ENCODE measurements around the gene MRPS27.

Gene MRPS27

DNA sequence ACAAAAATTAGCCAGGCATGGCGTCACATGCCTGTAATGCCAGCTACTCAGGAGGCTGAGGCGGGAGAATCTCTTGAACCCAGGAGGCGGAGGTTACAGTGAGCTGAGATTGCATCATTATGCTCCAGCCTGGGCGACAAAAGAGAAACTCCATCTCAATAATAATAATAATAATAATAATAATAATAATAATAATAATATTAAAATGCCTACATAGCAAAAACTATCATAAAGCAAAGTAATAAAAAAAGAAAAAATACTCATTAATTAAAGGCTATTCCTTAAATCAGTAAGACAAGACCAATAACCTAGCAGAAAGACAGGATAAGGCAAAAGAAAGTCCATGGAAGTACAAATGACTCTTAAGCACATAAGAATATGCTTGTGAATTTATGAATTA is 50.0 kb downstream of the MRPS27 start:
- DNase-seq (ENCODE audit: low read depth, low spot score) = no peak
- H3K4me3 ChIP-seq (ENCODE audit: low read length) = no peak overlapping the region

GRCh38 chr5:72269411-72269780 is 50.6 kb downstream of the MRPS27 start:
- DNase-seq (ENCODE audit: low read depth, low spot score) = no peak
- H3K4me3 ChIP-seq (ENCODE audit: low read length) = no peak overlapping the region

GRCh38 chr5:72268753-72269410 is 51.2 kb downstream of the MRPS27 start:
- peak; percentile 24 for DNase-seq (ENCODE audit: low read depth, low spot score)
- H3K4me3 ChIP-seq (ENCODE audit: low read length) = no peak overlapping the region

GRCh38 chr5:72268260-72268659 is 51.8 kb downstream of the MRPS27 start:
- no peak for DNase-seq (ENCODE audit: low read depth, low spot score)
- no peak overlapping the region for H3K4me3 ChIP-seq (ENCODE audit: low read length)

DNA sequence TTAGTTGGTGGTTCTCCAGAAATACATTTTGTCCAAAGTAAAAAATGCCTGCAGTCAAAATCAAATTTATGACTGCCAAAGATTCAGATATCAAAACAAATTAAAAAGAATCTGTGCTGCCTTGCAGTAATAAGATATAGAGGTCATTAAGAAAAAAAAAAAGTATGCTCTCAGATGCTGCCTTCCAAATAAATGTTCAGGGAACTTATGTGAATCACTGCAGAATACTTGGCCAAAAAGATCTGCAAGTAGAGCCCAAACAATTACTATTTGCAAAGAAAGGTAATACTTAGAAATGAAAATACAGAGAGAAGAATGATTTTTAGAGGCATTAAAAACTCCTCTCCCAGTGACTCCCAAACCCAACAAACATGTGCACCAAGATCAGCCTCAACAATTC is 52.4 kb downstream of the MRPS27 start:
- DNase-seq (ENCODE audit: low read depth, low spot score) = no peak

DNA sequence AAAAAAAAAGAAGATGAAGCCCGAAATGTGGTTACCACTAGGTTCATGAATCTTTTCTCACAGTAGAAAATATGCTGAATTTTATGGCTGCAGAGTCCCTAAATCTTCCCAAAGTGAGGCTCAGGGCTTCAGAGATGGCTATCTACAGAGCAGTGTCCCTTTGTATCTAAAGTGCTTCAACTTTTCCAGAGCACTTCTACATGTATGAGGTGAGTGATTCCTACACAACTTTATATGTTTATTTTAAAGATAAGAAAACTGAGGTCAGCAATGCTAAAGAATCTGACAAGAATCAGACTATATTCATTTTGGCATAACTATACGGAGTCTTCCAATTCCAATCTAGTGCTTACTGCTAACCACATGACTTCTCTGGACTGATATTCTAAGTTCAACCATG is 53.2 kb downstream of the MRPS27 start:
- DNase-seq (ENCODE audit: low read depth, low spot score) = no peak

More for the DNA sequence above, 52.4 kb downstream of the MRPS27 start:
- H3K4me3 ChIP-seq (ENCODE audit: low read length) = no peak overlapping the region

GRCh38 chr5:72265032-72265877 is 54.8 kb downstream of the MRPS27 start:
- DNase-seq (ENCODE audit: low read depth, low spot score) = no peak

More for the DNA sequence above, 53.2 kb downstream of the MRPS27 start:
- no peak overlapping the region for H3K4me3 ChIP-seq (ENCODE audit: low read length)

GRCh38 chr5:72256536-72256935 is 63.5 kb downstream of the MRPS27 start:
- H3K4me3 ChIP-seq (ENCODE audit: low read length) = no peak overlapping the region
- DNase-seq (ENCODE audit: low read depth, low spot score) = no peak

More at GRCh38 chr5:72265032-72265877, 54.8 kb downstream of the MRPS27 start:
- H3K4me3 ChIP-seq (ENCODE audit: low read length) = no peak overlapping the region

- H3K4me3 ChIP-seq (ENCODE audit: low read length) = no peak overlapping the region
- no peak for DNase-seq (ENCODE audit: low read depth, low spot score)
Observed at GRCh38 chr5:72255670-72256069, 64.4 kb downstream of the MRPS27 start.

GRCh38 chr5:72255237-72255636 is 64.8 kb downstream of the MRPS27 start:
- DNase-seq (ENCODE audit: low read depth, low spot score) = no peak
- no peak overlapping the region for H3K4me3 ChIP-seq (ENCODE audit: low read length)

GRCh38 chr5:72252574-72253155 is 67.4 kb downstream of the MRPS27 start:
- DNase-seq (ENCODE audit: low read depth, low spot score) = no peak
- H3K4me3 ChIP-seq (ENCODE audit: low read length) = no peak overlapping the region

GRCh38 chr5:72252008-72252407 is 68.0 kb downstream of the MRPS27 start:
- DNase-seq (ENCODE audit: low read depth, low spot score) = no peak
- H3K4me3 ChIP-seq (ENCODE audit: low read length) = no peak overlapping the region

DNA sequence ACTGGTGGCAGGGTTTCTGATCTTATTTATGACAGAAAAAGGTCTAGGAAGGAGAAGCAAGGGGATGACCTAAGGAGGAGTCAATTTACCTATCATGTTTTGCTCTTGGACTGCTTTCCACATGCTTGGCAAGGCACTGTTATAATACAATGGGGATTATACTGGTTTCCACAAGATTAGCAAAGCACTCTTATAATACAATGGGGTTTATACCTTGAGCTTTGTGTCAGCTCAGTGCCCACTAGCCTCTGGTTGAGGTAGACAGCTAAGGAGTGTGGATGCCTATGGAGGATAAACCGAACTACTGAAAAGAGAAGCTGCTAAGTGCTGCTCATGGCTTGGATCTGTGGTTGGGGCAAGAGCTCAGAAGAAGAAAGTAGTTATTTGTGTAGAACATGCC is 68.7 kb downstream of the MRPS27 start:
- DNase-seq (ENCODE audit: low read depth, low spot score) = no peak

DNA sequence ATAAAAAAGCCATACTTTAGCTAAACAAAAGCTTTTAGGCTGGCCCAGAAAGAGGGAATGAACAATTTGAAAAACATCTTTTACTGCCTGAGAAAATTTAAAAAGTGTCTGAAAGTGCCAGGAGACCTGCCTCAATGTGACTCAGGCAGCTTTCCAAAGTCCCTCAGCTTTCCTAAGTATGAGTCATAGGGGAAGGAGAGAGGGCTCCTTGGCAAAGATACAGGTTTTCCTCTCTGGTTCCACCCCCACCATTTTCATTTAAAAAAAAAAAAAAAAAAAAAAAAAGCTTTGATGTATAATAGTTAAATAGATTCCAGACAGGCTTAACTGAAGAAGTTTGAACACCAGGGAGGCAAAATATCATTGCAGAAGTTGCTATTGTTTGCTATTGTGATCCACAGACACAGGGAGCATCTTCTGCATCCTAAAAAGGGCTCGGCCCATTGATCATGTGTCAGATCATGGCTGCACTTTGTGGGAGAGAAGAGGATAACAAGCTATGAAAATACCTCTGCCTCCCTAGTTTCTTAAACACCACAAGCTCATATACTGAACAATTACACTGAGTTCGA is 71.5 kb downstream of the MRPS27 start:
- no peak for DNase-seq (ENCODE audit: low read depth, low spot score)
- H3K4me3 ChIP-seq (ENCODE audit: low read length) = no peak overlapping the region

More for the DNA sequence above, 68.7 kb downstream of the MRPS27 start:
- no peak overlapping the region for H3K4me3 ChIP-seq (ENCODE audit: low read length)

DNA sequence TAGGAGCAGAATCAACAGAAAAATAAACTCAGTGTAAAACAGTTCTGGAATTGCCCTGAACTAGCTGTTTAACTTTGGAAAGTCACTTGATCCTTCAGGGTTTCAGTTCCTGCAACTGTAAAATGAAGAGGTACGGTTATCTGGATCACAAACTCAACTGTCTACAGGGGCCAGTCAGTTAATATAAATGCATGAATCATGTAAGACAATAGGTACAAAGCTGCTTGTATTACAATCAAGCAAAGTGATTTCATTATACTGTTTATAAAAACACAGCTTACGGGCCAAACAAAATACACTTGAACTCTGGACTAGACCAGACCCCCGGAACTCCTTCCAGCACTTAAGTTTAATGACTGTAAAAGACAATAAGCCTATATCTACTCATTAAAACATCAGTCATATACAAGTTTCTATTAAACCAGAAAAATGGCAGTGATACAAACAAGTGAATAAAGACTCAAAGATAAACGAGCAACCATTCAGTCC is 73.0 kb downstream of the MRPS27 start:
- H3K4me3 ChIP-seq (ENCODE audit: low read length) = no peak overlapping the region
- no peak for DNase-seq (ENCODE audit: low read depth, low spot score)

DNA sequence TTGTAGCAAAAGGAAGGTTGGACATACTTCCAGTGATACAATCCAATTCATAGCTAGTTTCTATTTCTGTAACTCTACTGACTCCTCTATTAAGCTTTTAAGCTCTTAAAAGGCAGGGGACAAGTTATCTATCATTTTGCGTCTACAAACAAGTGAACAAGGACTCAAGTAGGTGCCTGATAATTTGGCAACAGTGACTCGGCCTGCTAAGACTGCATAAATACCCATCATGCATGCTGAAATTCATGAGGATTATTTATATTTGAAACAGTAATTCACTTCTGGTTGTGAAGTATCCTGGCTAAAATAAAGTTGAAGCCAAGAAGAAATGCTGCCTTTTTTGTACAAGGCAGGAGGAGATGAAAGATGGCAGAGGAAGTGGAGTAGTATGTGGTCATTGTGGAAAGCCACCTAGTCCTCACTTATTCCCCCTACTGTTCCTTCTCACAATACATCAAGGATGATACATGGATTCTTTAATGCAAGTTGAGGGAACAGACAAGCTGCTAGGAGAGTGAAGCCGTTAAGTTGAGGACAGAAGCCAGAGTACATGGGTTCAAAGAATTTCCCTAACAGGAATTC is 74.0 kb downstream of the MRPS27 start:
- no peak for DNase-seq (ENCODE audit: low read depth, low spot score)
- no peak overlapping the region for H3K4me3 ChIP-seq (ENCODE audit: low read length)

DNA sequence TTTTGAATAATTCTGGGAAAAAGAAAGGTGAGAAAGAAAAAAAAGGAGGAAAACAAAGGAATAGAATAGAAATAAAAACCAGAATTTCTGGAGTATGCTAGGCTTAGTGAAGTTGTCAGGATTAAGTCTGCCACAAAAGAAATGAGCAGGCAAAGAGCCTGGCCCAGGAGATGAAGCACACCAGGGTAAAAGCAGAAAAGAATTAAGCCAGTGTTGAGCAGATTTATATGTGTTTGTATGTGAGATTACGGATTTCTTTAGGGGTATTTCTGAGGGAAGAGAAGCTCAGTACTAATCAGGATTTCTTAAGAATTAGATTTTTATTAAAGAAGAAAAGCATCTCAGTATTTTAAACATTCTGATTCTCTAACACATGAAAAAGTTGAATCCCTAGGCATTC is 74.5 kb downstream of the MRPS27 start:
- DNase-seq (ENCODE audit: low read depth, low spot score) = no peak
- H3K4me3 ChIP-seq (ENCODE audit: low read length) = no peak overlapping the region

GRCh38 chr5:72244862-72245371 is 75.1 kb downstream of the MRPS27 start:
- no peak overlapping the region for H3K4me3 ChIP-seq (ENCODE audit: low read length)
- DNase-seq (ENCODE audit: low read depth, low spot score) = no peak

GRCh38 chr5:72243706-72244105 is 76.3 kb downstream of the MRPS27 start:
- no peak overlapping the region for H3K4me3 ChIP-seq (ENCODE audit: low read length)
- no peak for DNase-seq (ENCODE audit: low read depth, low spot score)

Data from Jurkat, Clone E6-1 (cell line).